HG03378 (cell line): ENCODE results near the gene BMPR2.
"Not testable (repeated sequence)": the region's sequence is repeated elsewhere in the genome, so short reads cannot be mapped to it uniquely, and the experiment has no call there.

ENCODE experiments used
- ATAC-seq: cut with Tn5 transposase; IDR thresholded peaks from one replicate; pipeline ENCODE4 v1.9.1; 2021; ENCODE audit warnings: mild to moderate bottlenecking, moderate library complexity; ENCODE audit not compliant: unreplicated experiment

The BMPR2 gene

DNA sequence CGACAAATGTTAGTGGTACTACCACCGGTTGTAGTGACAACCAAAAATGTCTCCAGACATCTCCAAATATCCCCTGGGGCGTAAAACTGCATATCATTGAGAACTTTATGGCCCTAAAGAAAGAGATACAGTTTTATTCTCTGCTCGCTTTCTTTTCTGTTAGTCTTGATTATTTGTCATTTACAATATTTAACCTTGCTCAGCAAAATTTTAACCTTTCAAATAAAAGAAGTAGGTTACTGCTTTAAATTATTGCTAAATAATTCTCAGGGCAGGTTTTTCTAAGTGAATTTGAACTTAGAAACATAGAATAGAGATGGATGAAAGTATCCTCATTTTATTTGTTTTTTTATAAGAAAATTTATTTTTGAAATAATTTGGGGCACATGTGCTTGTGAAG lies 67.9 kb downstream of the BMPR2 start:
- no peak for ATAC-seq

DNA sequence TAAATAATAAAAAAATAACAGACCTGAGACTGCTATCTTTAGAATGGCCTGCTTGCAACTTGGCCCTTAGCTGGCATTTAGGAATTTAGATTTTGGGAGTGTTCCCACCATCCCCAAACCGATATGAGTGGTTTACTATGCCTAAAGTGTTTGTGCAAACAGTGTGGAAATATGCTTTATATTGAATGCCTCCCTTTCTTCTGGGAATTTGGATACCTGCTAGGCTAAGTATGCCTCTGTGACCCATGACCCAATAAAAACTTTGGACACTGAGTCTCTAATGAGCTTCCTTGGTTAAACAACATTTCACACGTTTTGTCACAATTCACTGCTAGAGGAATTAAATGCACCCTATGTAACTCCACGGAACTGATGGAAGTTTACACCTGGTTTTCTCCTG lies 73.2 kb downstream of the BMPR2 start:
- no peak for ATAC-seq

DNA sequence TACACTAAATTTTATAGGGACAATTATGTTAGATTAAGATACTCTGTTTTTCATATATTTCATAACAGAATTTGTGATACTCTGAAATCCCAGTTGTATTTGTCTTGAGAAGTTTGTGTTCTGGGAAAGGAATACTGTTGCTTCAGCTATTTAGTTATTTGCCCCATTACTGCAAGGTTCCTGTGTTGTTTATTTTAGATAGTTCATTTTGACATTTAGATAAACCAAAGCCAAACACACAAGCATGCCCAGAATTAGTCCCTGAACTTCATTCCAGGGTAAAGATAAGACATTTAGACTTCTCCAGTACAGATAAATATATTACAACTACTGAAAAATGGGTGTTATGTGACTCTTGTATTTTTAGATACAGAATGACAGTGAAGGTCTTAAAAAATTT lies 74.7 kb downstream of the BMPR2 start:
- no peak for ATAC-seq

DNA sequence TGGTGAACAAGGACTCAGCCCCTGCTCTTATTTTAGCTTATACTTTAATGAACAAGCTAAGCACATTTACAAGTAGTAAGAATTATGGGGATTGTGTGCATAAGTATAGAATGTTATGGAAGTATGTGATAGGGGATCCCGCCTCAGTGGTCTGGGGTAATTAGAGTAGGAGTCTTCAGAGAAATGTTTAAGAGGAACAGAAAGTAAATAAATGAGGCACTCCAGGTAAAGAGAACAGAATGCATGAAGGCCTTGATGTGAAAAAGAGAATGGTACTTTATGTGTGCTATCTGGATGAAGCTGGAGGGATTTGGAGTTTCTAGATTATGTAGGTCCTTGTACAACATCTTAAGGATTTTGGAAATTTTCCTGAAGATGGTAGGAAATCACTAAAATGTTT lies 76.6 kb downstream of the BMPR2 start:
- ATAC-seq, result no peak

DNA sequence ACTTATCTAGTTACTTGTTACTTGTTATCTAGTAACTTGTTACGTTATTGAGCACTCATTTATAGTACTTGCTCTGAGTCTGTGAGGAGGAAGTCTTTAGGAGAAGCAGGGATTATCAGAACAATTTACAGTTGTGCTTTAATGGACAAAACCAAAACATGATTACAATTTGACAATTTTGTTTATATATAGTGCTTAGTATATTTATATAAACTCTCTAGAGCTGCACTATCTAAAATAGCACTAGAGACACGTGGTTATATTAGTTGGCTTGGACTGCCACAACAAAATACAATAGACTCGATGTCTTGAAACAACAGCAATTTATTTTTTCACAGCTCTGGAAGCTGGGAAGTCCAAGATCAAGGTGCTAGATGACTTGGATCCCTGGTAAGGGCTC lies 78.4 kb downstream of the BMPR2 start:
- ATAC-seq, result no peak

DNA sequence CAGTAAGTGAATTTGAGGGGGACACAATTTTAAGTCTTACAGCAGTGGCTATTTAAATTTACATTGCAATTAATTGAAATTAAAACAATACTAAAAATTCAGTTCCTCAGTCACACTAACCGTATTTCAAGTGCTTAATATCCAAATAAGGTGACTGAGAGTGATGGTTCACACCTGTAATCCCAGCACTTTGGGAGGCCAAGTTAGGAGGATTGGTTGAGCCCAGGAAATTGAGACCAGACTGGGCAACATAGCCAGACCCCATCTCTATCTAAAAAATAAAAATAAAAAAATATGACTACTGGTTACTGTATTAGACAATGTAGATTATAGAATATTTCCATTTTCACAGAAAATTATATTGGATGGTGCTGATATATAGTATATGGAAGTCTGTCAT lies 79.0 kb downstream of the BMPR2 start:
- no peak for ATAC-seq

DNA sequence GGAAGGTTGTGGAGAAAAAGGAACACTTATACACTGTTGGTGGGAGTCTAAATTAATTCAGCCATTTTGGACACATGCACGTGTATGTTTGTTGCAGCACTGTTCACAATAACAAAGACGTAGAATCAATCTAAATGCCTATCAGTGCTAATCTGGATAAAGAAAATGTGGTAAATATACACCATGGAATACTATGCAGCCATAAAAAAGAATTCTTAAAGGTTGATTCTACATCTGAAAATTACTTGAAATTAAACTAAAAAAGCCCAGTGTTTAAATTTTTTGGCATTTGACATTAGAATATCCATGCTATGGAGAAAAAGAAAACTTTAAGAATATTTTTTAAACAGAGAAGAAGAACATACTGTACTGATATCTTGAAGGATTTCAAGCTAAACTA lies 84.0 kb downstream of the BMPR2 start:
- no peak for ATAC-seq

DNA sequence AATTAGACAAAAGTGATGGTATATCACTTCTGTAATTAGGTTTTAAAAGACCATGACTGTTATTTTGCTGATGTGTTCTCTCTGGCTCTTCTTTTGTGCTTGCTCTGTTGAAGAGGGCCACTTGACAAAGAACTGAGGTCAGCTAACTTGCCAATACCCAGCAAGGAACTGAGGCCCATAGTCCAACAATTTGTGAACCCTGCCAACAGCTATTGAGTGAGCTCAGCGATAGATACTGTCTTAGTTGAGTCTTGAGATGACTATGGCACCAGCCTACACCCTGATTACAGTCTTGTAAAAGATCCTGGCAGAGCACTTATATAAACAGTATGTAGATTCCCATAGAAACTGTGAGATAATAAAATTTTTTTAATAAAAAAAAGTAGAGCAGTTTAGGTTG lies 103.0 kb downstream of the BMPR2 start:
- ATAC-seq, result no peak

DNA sequence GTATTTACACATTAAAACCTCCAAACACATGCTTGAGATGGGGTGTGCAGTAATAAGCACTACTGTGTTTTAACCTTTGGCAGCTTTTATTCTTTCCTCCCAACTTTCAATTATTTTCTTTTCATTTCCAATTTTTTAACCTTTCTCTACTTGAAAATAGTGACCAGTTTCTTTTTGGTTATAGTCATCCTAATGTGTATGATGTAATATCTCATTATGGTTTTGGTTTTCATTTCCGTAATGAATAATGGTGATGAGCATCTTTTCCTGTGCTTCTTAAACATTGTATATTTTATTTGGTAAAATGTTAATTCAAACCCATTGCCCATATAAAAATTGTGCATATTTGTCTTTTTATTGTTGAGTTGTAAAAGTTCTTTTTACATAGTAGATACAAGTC lies 103.5 kb downstream of the BMPR2 start:
- no peak for ATAC-seq

DNA sequence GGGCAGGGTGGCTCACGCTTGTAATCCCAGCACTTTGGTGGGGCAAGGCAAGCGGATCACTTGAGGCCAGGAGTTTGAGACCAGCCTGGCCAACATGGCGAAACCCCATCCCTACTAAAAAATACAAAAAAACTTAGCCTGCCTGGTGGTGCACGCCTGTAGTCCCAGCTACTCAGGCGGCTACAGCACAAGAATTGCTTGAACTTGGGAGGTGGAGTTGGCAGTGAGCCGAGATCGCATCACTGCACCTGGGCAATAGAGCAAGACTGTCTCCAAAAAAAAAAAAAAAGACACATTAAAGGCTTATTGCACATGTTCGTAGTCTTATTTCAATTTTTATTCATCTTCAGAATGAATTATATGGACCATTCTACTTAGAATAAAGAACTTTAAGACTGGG lies 110.2 kb downstream of the BMPR2 start:
- ATAC-seq, result no peak

DNA sequence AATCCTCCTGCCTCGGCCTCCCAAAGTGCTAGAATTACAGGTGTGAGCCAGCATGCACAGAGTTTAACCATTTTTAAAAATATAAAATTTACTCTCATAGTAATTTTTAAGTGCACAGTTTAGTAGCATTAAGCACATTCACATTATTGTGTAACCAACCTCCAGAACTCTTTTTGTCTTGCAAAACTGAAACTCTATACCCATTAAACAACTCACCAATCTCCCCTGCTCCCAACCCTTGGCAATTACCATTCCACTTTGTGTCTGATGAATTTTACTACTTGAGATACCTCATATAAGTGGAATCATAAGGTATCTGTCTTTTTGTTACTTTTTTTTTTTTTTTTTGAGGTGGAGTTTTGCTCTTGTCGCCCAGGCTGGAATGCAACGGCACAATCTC lies 112.5 kb downstream of the BMPR2 start:
- ATAC-seq, result no peak

DNA sequence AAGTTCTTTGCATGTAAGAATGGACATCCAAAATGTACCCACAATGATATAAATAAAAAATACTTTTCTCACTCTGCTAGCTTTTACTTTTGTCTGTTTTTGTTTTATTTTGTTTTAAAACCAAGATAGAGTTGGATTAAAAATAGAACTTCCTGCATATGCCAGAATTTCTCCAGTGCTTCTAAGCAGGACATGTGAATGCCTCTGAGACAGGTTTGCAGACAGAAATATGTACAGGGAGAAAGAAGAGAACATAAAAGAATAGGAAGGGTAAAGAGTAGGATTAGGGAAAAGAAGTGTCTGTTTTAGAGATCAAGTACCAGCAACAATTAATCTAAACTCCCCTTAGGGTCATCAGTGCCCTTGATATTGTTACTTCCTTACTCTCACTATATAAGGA lies 114.4 kb downstream of the BMPR2 start:
- ATAC-seq, result no peak

DNA sequence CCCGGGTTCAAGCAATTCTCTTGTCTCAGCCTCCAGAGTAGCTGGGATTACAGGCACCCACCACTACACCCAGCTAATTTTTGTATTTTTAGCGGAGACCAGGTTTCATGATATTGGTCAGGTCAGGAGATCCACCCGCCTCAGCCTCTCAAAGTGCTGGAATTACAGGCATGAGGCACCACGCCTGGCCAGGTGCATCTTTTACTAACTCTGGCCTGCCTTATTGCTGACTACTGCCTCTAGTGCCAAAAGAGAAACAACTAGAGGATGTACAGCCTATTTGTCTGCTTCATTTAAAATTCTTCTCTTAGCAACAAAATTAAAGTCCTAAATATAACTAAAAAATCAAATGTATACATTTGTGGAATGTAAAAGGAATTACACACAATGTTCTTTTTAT lies 115.4 kb downstream of the BMPR2 start:
- no peak for ATAC-seq

DNA sequence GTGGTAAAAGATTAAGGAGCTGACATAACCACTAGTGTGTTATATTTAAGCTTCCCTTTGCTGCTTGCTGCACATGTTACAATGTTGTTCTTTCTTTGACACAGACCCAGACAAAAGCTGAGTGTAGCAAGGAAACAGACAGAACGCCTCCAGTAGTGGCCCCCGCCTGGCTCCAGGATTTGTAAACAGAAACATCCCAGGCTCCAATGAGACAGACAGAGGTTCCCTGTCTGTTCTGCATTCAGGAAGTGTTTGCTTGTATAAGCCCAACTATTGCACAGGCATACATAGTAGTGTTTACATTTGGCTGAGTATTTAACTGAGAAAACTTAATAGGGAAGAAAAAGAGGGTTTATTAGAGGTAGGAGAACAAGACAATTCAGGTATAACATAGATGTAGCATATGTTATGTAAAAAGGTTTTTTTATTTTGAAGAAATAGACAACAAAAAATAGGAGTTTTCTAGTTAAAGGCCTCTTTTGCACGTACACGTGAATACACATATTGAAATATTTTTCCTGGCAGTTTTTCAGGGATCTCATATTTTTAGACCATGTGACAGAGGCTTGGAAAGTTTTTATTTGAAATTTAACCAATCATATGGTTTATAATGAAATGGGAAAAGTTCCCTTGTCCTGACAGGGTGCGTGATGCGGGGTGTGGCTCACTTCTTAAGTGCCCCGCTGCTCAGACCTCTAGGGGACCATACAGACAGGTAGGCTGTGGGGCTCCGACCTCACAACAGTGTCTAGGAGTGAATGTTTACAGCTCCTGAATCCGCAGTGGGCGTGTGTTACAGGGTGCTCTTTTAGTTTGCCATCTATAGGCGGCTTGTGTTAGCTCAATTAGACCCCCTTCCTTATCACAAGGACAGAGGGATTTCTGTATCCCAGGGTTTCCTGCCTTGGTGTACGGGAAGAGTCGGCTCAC lies 118.4 kb downstream of the BMPR2 start:
- no peak for ATAC-seq

DNA sequence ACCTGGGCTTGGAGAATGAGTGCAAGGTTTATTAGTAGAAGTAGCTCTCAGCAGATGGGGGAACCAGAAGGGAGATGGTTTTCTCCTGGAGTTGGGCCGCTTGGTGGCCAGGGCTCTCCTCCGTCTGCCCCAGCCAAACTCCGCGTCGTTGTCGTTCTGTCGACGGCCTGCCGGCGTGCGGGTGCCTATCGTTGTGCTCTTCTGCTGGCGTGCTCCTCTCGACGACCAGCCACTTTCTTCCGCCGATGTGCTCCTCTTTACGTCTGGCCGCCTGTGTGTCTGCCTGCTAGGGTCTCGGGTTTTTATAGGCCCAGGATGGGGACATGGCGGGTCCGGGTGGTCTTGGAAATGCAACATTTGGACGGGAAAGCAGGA lies 119.1 kb downstream of the BMPR2 start:
- no peak for ATAC-seq

DNA sequence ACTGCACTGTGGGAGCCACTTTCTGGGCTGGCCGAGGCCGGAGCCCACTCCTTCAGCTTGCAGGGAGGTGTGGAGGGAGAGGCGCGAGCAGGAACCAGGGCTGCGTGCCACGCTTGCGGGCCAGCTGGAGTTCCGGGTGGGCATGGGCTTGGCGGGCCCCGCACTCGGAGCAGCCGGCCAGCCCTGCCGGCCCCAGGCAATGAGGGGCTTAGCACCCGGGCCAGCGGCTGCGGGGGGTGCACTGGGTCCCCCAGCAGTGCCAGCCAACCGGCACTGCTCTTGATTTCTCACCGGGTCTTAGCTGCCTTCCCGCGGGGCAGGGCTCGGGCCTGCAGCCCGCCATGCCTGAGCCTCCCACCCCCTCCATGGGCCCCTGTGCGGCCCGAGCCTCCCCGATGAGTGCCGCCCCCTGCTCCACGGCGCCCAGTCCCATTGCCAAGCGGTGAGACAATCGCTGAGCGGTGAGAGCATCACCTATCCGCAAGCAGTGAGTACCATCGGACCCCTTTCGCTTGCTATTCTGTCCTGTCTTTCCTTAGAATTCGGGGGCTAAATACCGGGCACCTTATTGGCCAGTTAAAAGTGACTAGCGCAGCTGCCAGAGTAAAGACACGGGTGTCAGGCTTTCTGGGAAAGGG lies 120.8 kb downstream of the BMPR2 start:
- ATAC-seq, result not testable (repeated sequence)

DNA sequence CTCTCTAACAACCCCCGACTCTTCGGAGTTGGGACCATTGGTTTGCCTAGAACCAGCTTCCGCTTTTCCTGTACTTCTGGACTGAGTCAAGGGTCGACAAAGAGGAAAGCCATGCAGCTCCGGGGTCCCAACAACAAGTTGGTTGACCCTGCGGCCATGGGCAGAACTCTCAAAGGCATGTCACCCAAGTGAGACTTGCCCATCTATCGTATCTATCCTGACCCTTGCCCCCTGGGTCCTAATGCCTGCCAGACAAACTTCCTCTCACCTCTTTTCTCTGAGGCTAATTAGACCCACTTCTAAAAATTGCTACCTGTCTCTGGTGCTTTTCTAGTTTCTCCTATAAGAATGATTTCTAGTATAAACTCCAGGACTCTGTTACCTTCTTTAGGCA lies 121.3 kb downstream of the BMPR2 start:
- ATAC-seq, result not testable (repeated sequence)

DNA sequence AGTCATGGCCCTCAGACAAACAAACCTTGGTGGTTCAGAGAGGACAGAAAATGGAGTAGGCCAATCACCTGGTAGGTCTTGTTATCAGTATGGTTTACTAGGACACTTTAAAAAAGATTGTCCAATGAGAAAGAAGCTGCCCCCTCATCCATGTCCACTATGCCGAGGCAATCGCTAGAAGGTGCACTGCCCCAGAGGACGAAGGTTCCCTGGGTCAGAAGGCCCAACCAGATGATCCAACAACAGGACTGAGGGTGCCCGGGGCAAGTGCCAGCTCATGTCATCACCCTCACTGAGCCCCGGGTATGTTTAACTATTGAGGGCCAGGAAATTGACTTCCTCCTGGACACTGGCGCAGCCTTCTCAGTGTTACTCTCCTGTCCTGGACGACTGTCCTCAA lies 123.7 kb downstream of the BMPR2 start:
- not testable (repeated sequence) for ATAC-seq

DNA sequence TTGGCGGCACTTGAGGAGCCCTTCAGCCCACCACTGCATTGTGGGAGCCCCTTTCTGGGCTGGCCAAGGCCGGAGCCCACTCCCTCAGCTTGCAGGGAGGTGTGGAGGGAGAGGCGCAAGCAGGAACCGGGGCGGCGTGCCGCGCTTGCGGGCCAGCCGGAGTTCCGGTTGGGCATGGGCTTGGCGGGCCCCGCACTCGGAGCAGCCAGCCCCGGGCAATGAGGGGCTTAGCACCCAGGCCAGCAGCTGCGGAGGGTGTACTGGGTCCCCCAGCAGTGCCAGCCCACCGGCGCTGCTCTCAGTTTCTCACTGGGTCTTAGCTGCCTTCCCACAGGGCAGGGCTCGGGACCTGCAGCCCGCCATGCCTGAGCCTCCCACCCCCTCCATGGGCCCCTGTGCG lies 127.1 kb downstream of the BMPR2 start:
- not testable (repeated sequence) for ATAC-seq

DNA sequence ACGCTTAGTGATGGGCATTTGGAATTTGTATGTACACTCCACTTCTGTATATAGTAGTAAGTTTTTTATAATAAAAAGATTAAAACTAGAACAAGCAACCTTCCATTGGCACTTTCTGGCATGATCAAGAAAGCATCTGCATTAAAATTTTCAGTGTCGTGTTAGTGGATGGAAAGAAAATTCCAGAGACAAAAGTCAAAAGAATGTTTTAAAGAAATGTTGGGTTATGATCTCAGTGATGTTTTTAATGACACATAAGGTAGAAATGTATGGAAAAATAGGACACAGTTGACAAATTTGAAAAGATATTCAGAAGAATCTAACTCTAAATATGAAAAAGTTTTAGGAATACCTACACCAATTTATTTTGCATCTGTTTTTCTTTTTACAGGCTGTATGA lies 132.6 kb downstream of the BMPR2 start:
- no peak for ATAC-seq

DNA sequence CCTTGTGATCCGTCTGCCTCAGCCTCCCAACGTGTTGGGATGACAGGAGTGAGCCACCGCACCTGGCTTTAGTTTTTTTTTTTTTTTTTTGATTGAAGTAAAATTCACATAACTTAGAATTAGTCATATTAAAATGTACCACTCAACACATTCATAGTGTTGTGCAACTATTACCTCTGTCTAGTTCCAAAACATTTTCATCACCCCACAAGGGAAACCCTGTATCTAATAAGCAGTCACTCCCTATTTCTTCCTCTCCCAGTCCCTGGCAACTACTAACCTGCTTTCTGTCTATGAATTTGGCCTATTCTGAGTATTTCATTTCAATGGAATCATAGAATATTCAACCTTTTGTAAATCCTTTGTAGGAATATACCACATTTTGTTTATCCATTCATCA lies 134.8 kb downstream of the BMPR2 start:
- ATAC-seq, result no peak

DNA sequence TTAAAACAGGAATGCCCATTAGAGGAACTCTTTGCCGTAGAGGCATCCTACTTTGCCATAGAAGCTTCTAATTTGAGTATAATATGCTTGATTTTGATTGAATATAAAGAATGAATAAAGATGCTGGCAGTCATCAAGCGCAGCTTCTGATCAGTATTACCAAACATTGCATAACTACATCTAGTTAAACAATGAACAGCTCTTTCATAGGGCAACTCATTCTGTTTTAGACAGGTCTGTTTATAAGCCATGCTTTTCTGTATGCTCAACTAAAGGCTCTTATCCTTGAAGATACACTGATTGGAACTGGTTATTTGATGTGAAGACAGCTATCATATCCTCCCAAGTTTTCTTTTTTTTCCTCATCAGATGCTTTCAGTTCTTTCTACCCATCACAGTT lies 136.0 kb downstream of the BMPR2 start:
- no peak for ATAC-seq

DNA sequence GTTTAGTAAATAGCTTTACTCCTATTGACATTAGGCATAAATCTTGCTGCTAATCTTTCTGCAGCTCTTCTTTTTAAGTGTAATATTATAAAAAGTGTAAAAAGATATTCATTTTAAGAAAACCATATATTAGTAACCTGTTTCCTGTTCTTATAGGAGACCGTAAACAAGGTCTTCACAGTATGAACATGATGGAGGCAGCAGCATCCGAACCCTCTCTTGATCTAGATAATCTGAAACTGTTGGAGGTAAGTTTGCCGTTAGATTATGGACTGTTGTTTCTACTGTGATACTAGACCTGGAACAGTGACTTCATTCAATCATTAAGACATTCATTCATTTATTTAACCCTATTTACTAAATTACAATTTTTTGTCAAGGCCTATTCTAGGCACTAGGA lies 138.6 kb downstream of the BMPR2 start:
- ATAC-seq, result no peak
